Activated CD8-positive, alpha-beta T cell treated with anti-CD3 and anti-CD28 coated beads for 36 hours (primary cell): ENCODE measurements around the gene DUSP9. TPM values are rescaled to one million over a fixed set of nuclear protein-coding genes. Genes with fewer than 3 reads are reported as not detected.
A peak's percentile ranks its signal among the peaks of the same experiment; 100 is the strongest.

Experiments used
- ATAC-seq: fragments of 200-7000 bp; cut with Tn5 transposase; one replicate; pipeline ENCODE4 v1.10.0; 2021; ENCODE audit warnings: mild to moderate bottlenecking, moderate library complexity
- CTCF ChIA-PET: fragments of 350-600 bp; sonication (Branson Sonifier 250); formaldehyde crosslinking; loops from one replicate; lab custom pipeline; 2021; ENCODE audit warnings: antibody characterized with exemption; lab: Charles Lee
- POLR2A ChIA-PET: fragments of 350-600 bp; sonication (Branson Sonifier 250); formaldehyde crosslinking; loops from one replicate; lab custom pipeline; 2021; ENCODE audit warnings: antibody characterized with exemption; lab: Charles Lee
- DNase-seq: peaks from one replicate; pipeline ENCODE4 v3.0.0-alpha.2; 2020
- H3K27ac Mint-ChIP-seq: one replicate; pipeline ENCODE4 v1.8.0; 2021; ENCODE audit warnings: mild to moderate bottlenecking, mixed read lengths
- H3K27me3 Mint-ChIP-seq: one replicate; pipeline ENCODE4 v1.8.0; 2021; ENCODE audit warnings: mixed read lengths
- H3K36me3 Mint-ChIP-seq: one replicate; pipeline ENCODE4 v1.8.0; 2021; ENCODE audit warnings: low read depth, mixed read lengths
- H3K4me1 Mint-ChIP-seq: one replicate; pipeline ENCODE4 v1.8.0; 2021; ENCODE audit warnings: low read depth, mixed read lengths
- H3K4me3 Mint-ChIP-seq: one replicate; pipeline ENCODE4 v1.8.0; 2021; ENCODE audit warnings: mild to moderate bottlenecking, moderate library complexity, mixed read lengths
- H3K9me3 Mint-ChIP-seq: one replicate; pipeline ENCODE4 v1.8.0; 2021; ENCODE audit warnings: mixed read lengths
- CTCF ChIP-seq: fragments of 200-600 bp; IDR thresholded peaks from one replicate; pipeline ENCODE4 v1.8.0; 2022; ENCODE audit warnings: antibody characterized with exemption, mild to moderate bottlenecking
- intact Hi-C: fragments of 100-400 bp; cut with micrococcal nuclease; formaldehyde crosslinking; loops from one replicate; pipeline ENCODE4 v1.10.0; 2022
- total RNA-seq, 2 experiments: library from RNA; stranded (reverse); gene quantifications; one replicate each; pipeline ENCODE4 v1.2.3, GENCODE V29; 2021

DUSP9 gene
- total RNA-seq, 2 experiments from 2014 or later: 0.14 TPM; not detected in 1

GRCh38 chrX:153648358-153649177 is 1.6 kb downstream of the DUSP9 start:
- no peak for TF ChIP-seq CTCF
- ATAC-seq (no peak), DNase-seq (no peak)
- peaks cover 24% of the 10 kb centered on the region for H3K27me3 Mint-ChIP-seq
- ChIA-PET CTCF (interaction anchor here (0.6 to 4.4 kb wide), 8 partner anchors 12 to 109 kb away, joined by 3 to 29 read pairs (median 5); no protein-coding TSS in a partner anchor), POLR2A (interaction anchor here (0.6 to 1.5 kb wide), 2 partner anchors 22 to 110 kb away, joined by 3 read pairs; no protein-coding TSS in a partner anchor)
- no peaks in the 10 kb centered on the region for H3K36me3 Mint-ChIP-seq
- intact Hi-C loops: loop anchor here (5.0 kb wide), 1 partner anchor 91 kb away; no protein-coding TSS in a partner anchor
- no peaks in the 10 kb centered on the region for H3K9me3 Mint-ChIP-seq
- H3K4me1 Mint-ChIP-seq: peaks cover 2% of the 10 kb centered on the region
- H3K27ac Mint-ChIP-seq: no peak overlapping the region
- no peak overlapping the region for H3K4me3 Mint-ChIP-seq

- intact Hi-C loops: loop anchor here (5.0 kb wide), 1 partner anchor 92 kb away; no protein-coding TSS in a partner anchor
- ATAC-seq (peak; percentile 91), DNase-seq (peak; percentile 55)
- peak; percentile 57 for TF ChIP-seq CTCF
- Mint-ChIP-seq H3K4me3 (no peak overlapping the region), H3K27ac (no peak overlapping the region), H3K36me3 (no peaks in the 10 kb centered on the region), H3K27me3 (peaks cover 23% of the 10 kb centered on the region), H3K4me1 (peaks cover 2% of the 10 kb centered on the region), H3K9me3 (no peaks in the 10 kb centered on the region)
- POLR2A ChIA-PET: interaction anchor here (0.6 kb wide), 1 partner anchor 21 kb away, joined by 3 read pairs; no protein-coding TSS in a partner anchor
- CTCF ChIA-PET: interaction anchor here (0.8 to 4.4 kb wide), 11 partner anchors 9 to 110 kb away, joined by 3 to 29 read pairs (median 5); no protein-coding TSS in a partner anchor
Measured at GRCh38 chrX:153649178-153649914, 2.3 kb downstream of the DUSP9 start.

GRCh38 chrX:153649915-153650782 is 3.1 kb downstream of the DUSP9 start:
- POLR2A ChIA-PET: no interaction called here
- no peaks in the 10 kb centered on the region for H3K9me3 Mint-ChIP-seq
- H3K27ac Mint-ChIP-seq: no peak overlapping the region
- TF ChIP-seq CTCF: no peak
- H3K27me3 Mint-ChIP-seq: peaks cover 16% of the 10 kb centered on the region
- no peak for ATAC-seq
- no peak for DNase-seq
- H3K36me3 Mint-ChIP-seq: no peaks in the 10 kb centered on the region
- peaks cover 2% of the 10 kb centered on the region for H3K4me1 Mint-ChIP-seq
- intact Hi-C loops: loop anchor here (5.0 kb wide), 1 partner anchor 93 kb away; no protein-coding TSS in a partner anchor
- CTCF ChIA-PET: interaction anchor here (0.7 to 4.4 kb wide), 10 partner anchors 8 to 111 kb away, joined by 3 to 29 read pairs (median 4); no protein-coding TSS in a partner anchor
- no peak overlapping the region for H3K4me3 Mint-ChIP-seq

GRCh38 chrX:153650959-153651358 is 4.0 kb downstream of the DUSP9 start:
- Mint-ChIP-seq H3K9me3 (no peaks in the 10 kb centered on the region), H3K4me1 (peaks cover 2% of the 10 kb centered on the region), H3K36me3 (no peaks in the 10 kb centered on the region), H3K27me3 (peaks cover 9% of the 10 kb centered on the region), H3K4me3 (no peak overlapping the region), H3K27ac (no peak overlapping the region)
- ChIA-PET POLR2A (interaction anchor here (0.6 kb wide), 1 partner anchor 247 kb away, joined by 3 read pairs; no protein-coding TSS in a partner anchor), CTCF (interaction anchor here (1.3 kb wide), 1 partner anchor 96 kb away, joined by 4 read pairs; no protein-coding TSS in a partner anchor)
- ATAC-seq: no peak
- TF ChIP-seq CTCF: no peak
- intact Hi-C loops: no loop called here
- no peak for DNase-seq
